ENCODE results near the gene POTEE.
"Not testable (repeated sequence)": the region's sequence is repeated elsewhere in the genome, so short reads cannot be mapped to it uniquely, and the experiment has no call there.

Gene POTEE
- long read RNA-seq = 0 reads

DNA sequence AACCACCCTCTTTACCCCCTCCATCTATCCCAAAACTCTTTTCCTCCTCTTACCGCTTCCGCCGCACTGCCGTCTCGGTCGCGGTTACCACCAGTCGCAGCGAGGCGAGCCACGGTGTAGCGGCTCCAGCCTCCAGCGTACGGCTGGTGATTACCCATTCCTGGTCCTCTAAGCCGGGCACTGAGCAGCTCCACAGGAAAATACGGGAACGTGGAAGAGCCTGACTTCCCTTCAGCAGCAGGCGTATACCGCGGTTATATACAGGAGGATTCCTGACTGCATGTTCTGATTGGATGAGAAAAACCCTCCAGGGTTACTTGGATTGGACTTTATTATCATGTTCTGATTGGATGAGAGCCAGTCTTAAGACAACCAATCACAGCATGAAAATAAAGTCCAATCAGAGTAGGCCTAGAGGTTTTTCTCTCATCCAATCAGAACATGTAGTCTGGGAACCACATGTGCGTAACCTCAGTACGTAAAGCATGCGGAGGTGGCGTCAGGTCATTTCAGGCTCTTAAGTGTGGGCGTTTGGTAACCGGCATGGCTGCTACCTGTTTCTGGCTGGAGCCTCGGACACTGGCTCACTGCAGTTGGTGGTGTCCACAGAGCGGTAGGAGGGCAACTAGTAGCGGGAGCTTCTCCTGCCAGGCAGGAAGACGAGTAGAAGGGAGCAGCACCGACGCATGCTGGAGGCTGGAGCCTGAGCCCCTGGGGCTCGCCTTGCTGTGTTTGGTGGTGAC, at the start of gene POTEE:
POTEE (plus strand) TSS at position 507 of the 743 bp plus-strand sequence. CDS start 8,867 bp downstream, outside the sequence.
- H3K4me3 ChIP-seq (replicated peaks; ENCODE audit: insufficient read depth, low read length); DNase-seq (ENCODE audit: low read depth in 1 of 2, low spot score in 1 of 2); H3K27me3 ChIP-seq (ENCODE audit: insufficient read depth, poor library complexity, severe bottlenecking); H3K27ac ChIP-seq (replicated peaks): not testable (repeated sequence)

DNA sequence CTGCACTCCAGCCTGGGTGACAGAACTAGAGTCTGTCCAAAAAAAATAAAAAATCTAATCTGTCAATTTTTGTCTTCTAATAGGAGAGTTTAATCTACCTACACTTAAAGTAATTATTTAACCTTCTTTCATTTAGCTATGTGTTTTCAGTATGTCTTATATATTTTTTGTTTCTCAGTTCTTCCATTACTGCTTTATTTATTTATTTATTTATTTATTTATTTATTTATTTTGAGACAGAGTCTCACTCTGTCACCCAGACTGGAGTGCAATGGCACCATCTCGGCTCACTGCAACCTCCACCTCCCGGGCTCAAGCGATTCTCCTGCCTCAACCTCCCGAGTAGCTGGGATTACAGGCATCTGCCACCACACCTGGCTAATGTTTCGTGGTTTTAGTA, 43.8 kb upstream of the POTEE start:
- not testable (repeated sequence) for H3K27me3 ChIP-seq (ENCODE audit: insufficient read depth, poor library complexity, severe bottlenecking); H3K27ac ChIP-seq (replicated peaks); H3K4me3 ChIP-seq (replicated peaks; ENCODE audit: insufficient read depth, low read length); DNase-seq (ENCODE audit: low read depth in 1 of 2, low spot score in 1 of 2)

GRCh38 chr2:131168538-131168937, 40.8 kb upstream of the POTEE start:
- no peaks in the 10 kb centered on the region for H3K27me3 ChIP-seq (ENCODE audit: insufficient read depth, poor library complexity, severe bottlenecking)
- no peak for DNase-seq (ENCODE audit: low read depth in 1 of 2, low spot score in 1 of 2)
- no peak for TF ChIP-seq GABPA (IDR thresholded peaks at IDR 0.05; ENCODE audit: low read depth)
- no peak overlapping the region for H3K4me3 ChIP-seq (replicated peaks; ENCODE audit: insufficient read depth, low read length)
- no peak overlapping the region for H3K27ac ChIP-seq (replicated peaks)

DNA sequence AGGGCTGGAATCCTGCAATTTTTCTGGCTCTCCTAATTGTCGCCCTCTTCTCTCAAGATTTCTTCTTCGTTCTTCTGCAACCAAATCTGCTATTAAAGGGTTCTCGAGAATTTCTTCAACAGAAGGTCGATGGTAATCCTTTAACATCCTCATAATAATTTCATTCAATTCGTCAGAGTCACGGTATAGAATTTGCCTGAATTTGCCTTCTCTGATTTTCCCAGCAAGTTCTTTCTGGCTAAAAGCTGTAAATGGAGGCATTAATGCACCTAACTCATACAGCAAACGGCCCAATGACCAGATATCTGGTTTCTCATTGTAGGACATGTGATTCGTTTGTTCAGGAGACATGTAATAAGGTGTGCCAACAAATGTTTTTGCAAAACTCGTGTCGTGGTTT, 31.3 kb upstream of the POTEE start:
- not testable (repeated sequence) for H3K4me3 ChIP-seq (replicated peaks; ENCODE audit: insufficient read depth, low read length); H3K27ac ChIP-seq (replicated peaks); DNase-seq (ENCODE audit: low read depth in 1 of 2, low spot score in 1 of 2); H3K27me3 ChIP-seq (ENCODE audit: insufficient read depth, poor library complexity, severe bottlenecking)

GRCh38 chr2:131178721-131179418, 30.5 kb upstream of the POTEE start:
- not testable (repeated sequence) for H3K27me3 ChIP-seq (ENCODE audit: insufficient read depth, poor library complexity, severe bottlenecking); H3K4me3 ChIP-seq (replicated peaks; ENCODE audit: insufficient read depth, low read length); DNase-seq (ENCODE audit: low read depth in 1 of 2, low spot score in 1 of 2); H3K27ac ChIP-seq (replicated peaks)

- DNase-seq (ENCODE audit: low read depth in 1 of 2, low spot score in 1 of 2); H3K27me3 ChIP-seq (ENCODE audit: insufficient read depth, poor library complexity, severe bottlenecking); H3K4me3 ChIP-seq (replicated peaks; ENCODE audit: insufficient read depth, low read length); H3K27ac ChIP-seq (replicated peaks): not testable (repeated sequence)
Observed at GRCh38 chr2:131181451-131181850, 27.9 kb upstream of the POTEE start.

- not testable (repeated sequence) for H3K4me3 ChIP-seq (replicated peaks; ENCODE audit: insufficient read depth, low read length); DNase-seq (ENCODE audit: low read depth in 1 of 2, low spot score in 1 of 2); H3K27ac ChIP-seq (replicated peaks)
- peaks cover 10% of the 10 kb centered on the region for H3K27me3 ChIP-seq (ENCODE audit: insufficient read depth, poor library complexity, severe bottlenecking)
Observed at GRCh38 chr2:131193421-131193820, 15.9 kb upstream of the POTEE start.

GRCh38 chr2:131196186-131196585, 13.2 kb upstream of the POTEE start:
- not testable (repeated sequence) for H3K27ac ChIP-seq (replicated peaks); H3K4me3 ChIP-seq (replicated peaks; ENCODE audit: insufficient read depth, low read length); DNase-seq (ENCODE audit: low read depth in 1 of 2, low spot score in 1 of 2); H3K27me3 ChIP-seq (ENCODE audit: insufficient read depth, poor library complexity, severe bottlenecking)

- Histone ChIP-seq H3K27ac (replicated peaks) (no peak overlapping the region), H3K4me3 (replicated peaks; ENCODE audit: insufficient read depth, low read length) (no peak overlapping the region), H3K27me3 (ENCODE audit: insufficient read depth, poor library complexity, severe bottlenecking) (peaks cover 1% of the 10 kb centered on the region)
- TF ChIP-seq SPI1 (IDR thresholded peaks at IDR 0.05; ENCODE audit: borderline replicate concordance, low read depth) (no peak), GABPA (IDR thresholded peaks at IDR 0.05; ENCODE audit: low read depth) (no peak), CTCF (IDR thresholded peaks at IDR 0.05; ENCODE audit: insufficient read depth, low read length) (no peak), POLR2AphosphoS5 (IDR thresholded peaks at IDR 0.05; ENCODE audit: low read depth) (no peak)
- TF ChIP-seq, protein P1, sequence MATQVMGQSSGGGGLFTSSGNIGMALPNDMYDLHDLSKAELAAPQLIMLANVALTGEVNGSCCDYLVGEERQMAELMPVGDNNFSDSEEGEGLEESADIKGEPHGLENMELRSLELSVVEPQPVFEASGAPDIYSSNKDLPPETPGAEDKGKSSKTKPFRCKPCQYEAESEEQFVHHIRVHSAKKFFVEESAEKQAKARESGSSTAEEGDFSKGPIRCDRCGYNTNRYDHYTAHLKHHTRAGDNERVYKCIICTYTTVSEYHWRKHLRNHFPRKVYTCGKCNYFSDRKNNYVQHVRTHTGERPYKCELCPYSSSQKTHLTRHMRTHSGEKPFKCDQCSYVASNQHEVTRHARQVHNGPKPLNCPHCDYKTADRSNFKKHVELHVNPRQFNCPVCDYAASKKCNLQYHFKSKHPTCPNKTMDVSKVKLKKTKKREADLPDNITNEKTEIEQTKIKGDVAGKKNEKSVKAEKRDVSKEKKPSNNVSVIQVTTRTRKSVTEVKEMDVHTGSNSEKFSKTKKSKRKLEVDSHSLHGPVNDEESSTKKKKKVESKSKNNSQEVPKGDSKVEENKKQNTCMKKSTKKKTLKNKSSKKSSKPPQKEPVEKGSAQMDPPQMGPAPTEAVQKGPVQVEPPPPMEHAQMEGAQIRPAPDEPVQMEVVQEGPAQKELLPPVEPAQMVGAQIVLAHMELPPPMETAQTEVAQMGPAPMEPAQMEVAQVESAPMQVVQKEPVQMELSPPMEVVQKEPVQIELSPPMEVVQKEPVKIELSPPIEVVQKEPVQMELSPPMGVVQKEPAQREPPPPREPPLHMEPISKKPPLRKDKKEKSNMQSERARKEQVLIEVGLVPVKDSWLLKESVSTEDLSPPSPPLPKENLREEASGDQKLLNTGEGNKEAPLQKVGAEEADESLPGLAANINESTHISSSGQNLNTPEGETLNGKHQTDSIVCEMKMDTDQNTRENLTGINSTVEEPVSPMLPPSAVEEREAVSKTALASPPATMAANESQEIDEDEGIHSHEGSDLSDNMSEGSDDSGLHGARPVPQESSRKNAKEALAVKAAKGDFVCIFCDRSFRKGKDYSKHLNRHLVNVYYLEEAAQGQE (IDR thresholded peaks at IDR 0.05; ENCODE audit: insufficient replicate concordance, low read depth) = no peak
- DNase-seq (ENCODE audit: low read depth in 1 of 2, low spot score in 1 of 2) = no peak
Observed at GRCh38 chr2:131201098-131201497, 8.2 kb upstream of the POTEE start.

- H3K27me3 ChIP-seq (ENCODE audit: insufficient read depth, poor library complexity, severe bottlenecking); H3K27ac ChIP-seq (replicated peaks); DNase-seq (ENCODE audit: low read depth in 1 of 2, low spot score in 1 of 2); H3K4me3 ChIP-seq (replicated peaks; ENCODE audit: insufficient read depth, low read length): not testable (repeated sequence)
Observed at GRCh38 chr2:131207839-131208238, 1.5 kb upstream of the POTEE start.

DNA sequence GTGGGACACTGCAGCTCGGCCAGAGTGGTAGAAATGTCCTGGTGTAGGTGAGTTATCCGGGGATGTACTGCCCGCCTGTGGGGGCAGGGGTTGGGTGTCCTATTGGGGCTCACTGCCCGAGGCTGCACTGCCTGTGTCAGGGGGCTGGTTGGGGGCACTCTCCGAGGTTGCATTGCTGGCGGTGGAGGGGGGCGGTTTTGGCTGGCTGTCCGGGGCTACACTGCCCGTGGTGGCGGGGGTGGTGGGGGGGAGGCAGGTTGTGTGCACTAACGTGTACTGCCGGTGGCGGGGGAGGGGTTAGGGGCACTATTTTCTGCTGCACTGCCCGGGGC, 403 bp downstream of the POTEE start:
- H3K27me3 ChIP-seq (ENCODE audit: insufficient read depth, poor library complexity, severe bottlenecking); H3K27ac ChIP-seq (replicated peaks); H3K4me3 ChIP-seq (replicated peaks; ENCODE audit: insufficient read depth, low read length); DNase-seq (ENCODE audit: low read depth in 1 of 2, low spot score in 1 of 2): not testable (repeated sequence)

Data from HL-60 (cell line).